ENCODE data around the gene CUL3. TPM values are rescaled to one million over a fixed set of nuclear protein-coding genes. Genes with fewer than 3 reads are reported as not detected.

CUL3 gene
- total RNA-seq, 2 experiments from 2014 or later = 50.6 to 155 TPM

DNA sequence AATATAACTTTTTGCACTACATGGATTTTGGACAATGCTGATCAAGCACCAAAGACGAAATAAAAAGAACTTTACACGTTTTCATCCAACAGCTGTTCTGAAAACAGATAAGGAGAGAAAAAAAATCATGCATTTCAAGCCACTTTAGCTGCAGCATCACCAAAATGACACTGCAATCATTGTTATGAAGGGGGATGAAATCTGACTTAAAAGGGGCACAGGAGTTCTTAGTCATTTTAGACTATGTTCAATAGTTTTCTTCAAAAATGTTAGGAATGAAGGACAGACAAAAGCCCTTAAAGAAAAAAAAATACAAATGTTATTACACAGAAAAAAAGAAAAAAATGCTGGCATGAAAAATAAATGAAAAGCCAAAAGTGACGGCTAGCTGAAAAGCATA lies 71.2 kb downstream of the CUL3 start:
- no TSS peak for BruUV-seq (replicated peaks)
- no peak overlapping the region for H3K27ac ChIP-seq (ENCODE audit: low read depth, low read length, poor library complexity, severe bottlenecking)
- ChIA-PET POLR2A (interaction anchor here (0.7 to 1.5 kb wide), 4 partner anchors 12 to 72 kb away, joined by 3 to 7 read pairs (median 4); partner anchors contain the start of gene CUL3), CTCF (ENCODE audit: unreplicated experiment) (no interaction called here)
- peaks cover 20% of the 10 kb centered on the region for H3K4me1 ChIP-seq (ENCODE audit: insufficient read depth, low read length, poor library complexity, severe bottlenecking)
- H4K20me1 ChIP-seq (ENCODE audit: insufficient read depth, low read length) = no peaks in the 10 kb centered on the region
- no peaks in the 10 kb centered on the region for H3K9me3 ChIP-seq (ENCODE audit: low read length)
- peaks cover 86% of the 10 kb centered on the region for H3K36me3 ChIP-seq (ENCODE audit: insufficient read depth, low read length)
- H2AFZ ChIP-seq (ENCODE audit: low read length) = no peak overlapping the region
- intact Hi-C loops (cut with micrococcal nuclease; ENCODE audit: unreplicated experiment) = no loop called here
- peaks cover 91% of the 10 kb centered on the region for H3K79me2 ChIP-seq (ENCODE audit: insufficient read depth, low read depth, low read length)
- no peaks in the 10 kb centered on the region for H3K9me2 ChIP-seq (ENCODE audit: insufficient read depth, low read length)
- no peak overlapping the region for H3K4me3 ChIP-seq (ENCODE audit: low read depth, low read length, poor library complexity, severe bottlenecking)
- no peak for TF ChIP-seq EZH2phosphoT487 (IDR thresholded peaks at IDR 0.05; ENCODE audit: borderline replicate concordance, low read depth, low read length)
- TF ChIP-seq, protein P1, sequence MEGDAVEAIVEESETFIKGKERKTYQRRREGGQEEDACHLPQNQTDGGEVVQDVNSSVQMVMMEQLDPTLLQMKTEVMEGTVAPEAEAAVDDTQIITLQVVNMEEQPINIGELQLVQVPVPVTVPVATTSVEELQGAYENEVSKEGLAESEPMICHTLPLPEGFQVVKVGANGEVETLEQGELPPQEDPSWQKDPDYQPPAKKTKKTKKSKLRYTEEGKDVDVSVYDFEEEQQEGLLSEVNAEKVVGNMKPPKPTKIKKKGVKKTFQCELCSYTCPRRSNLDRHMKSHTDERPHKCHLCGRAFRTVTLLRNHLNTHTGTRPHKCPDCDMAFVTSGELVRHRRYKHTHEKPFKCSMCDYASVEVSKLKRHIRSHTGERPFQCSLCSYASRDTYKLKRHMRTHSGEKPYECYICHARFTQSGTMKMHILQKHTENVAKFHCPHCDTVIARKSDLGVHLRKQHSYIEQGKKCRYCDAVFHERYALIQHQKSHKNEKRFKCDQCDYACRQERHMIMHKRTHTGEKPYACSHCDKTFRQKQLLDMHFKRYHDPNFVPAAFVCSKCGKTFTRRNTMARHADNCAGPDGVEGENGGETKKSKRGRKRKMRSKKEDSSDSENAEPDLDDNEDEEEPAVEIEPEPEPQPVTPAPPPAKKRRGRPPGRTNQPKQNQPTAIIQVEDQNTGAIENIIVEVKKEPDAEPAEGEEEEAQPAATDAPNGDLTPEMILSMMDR (conservative IDR thresholded peaks at IDR 0.05; ENCODE audit: low read length) = no peak
- no peak for DNase-seq (ENCODE audit: low spot score)
- H3K4me2 ChIP-seq (ENCODE audit: low read length) = no peak overlapping the region

DNA sequence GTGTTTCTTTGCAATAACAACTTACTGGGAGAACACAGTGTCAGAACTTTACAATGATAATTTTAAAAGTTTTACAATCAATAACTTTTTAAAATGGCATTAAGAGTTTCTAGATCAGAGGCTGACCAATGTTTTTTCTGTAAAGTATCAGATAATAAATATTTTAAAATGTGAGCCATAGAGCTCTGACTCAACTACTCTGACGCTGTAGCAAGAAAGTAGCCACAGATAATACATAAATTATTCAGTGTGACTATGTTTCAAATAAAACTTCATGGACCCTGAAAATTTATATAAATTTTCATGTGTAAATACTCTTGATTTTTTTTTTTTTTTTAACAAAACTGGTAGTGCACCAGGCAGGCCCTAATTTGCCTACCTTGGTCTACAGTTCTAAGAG lies 77.4 kb downstream of the CUL3 start:
- Histone ChIP-seq H3K9me2 (ENCODE audit: insufficient read depth, low read length) (no peaks in the 10 kb centered on the region), H3K27ac (ENCODE audit: low read depth, low read length, poor library complexity, severe bottlenecking) (no peak overlapping the region), H3K4me1 (ENCODE audit: insufficient read depth, low read length, poor library complexity, severe bottlenecking) (no peaks in the 10 kb centered on the region), H3K79me2 (ENCODE audit: insufficient read depth, low read depth, low read length) (peaks cover 55% of the 10 kb centered on the region; the same call in 1 of the 2 replicates), H3K4me3 (ENCODE audit: low read depth, low read length, poor library complexity, severe bottlenecking) (no peak overlapping the region), H3K36me3 (ENCODE audit: insufficient read depth, low read length) (peaks cover 98% of the 10 kb centered on the region), H3K9me3 (ENCODE audit: low read length) (no peaks in the 10 kb centered on the region), H3K4me2 (ENCODE audit: low read length) (no peak overlapping the region), H4K20me1 (ENCODE audit: insufficient read depth, low read length) (no peaks in the 10 kb centered on the region), H2AFZ (ENCODE audit: low read length) (no peak overlapping the region)
- intact Hi-C loops (cut with micrococcal nuclease; ENCODE audit: unreplicated experiment) = no loop called here
- no peak for DNase-seq (ENCODE audit: low spot score)
- no TSS peak for BruUV-seq (replicated peaks)
- ChIA-PET POLR2A (interaction anchor here (0.6 to 4.8 kb wide), 5 partner anchors 13 to 196 kb away, joined by 3 to 48 read pairs (median 4); no protein-coding TSS in a partner anchor), CTCF (ENCODE audit: unreplicated experiment) (no interaction called here)
- no peak for TF ChIP-seq EZH2phosphoT487 (IDR thresholded peaks at IDR 0.05; ENCODE audit: borderline replicate concordance, low read depth, low read length)
- TF ChIP-seq, protein P1 (conservative IDR thresholded peaks at IDR 0.05; ENCODE audit: low read length) = no peak

DNA sequence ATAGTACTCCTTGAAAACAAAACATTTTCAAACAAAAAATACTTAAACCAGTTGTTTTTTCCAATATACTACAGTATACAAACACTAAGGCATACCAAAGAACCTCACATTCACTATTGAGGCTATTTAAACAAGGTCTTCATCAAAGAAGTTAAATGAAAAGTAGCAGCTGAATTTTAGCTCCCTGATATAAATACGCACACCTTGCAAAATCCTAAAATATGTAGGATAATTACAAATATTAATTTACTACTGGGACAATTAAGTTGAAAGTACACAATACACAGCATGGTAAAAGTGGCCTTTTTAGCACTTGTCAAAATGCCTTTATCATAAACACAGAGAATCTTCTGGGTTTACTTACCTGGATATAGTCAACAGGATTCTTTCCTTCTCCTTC lies 78.7 kb downstream of the CUL3 start:
- Histone ChIP-seq H3K36me3 (ENCODE audit: insufficient read depth, low read length) (peaks cover 100% of the 10 kb centered on the region), H3K4me1 (ENCODE audit: insufficient read depth, low read length, poor library complexity, severe bottlenecking) (no peaks in the 10 kb centered on the region), H3K9me3 (ENCODE audit: low read length) (no peaks in the 10 kb centered on the region), H3K27ac (ENCODE audit: low read depth, low read length, poor library complexity, severe bottlenecking) (no peak overlapping the region), H3K9me2 (ENCODE audit: insufficient read depth, low read length) (no peaks in the 10 kb centered on the region), H3K79me2 (ENCODE audit: insufficient read depth, low read depth, low read length) (peaks cover 55% of the 10 kb centered on the region), H3K4me2 (ENCODE audit: low read length) (no peak overlapping the region), H2AFZ (ENCODE audit: low read length) (no peak overlapping the region), H4K20me1 (ENCODE audit: insufficient read depth, low read length) (no peaks in the 10 kb centered on the region), H3K4me3 (ENCODE audit: low read depth, low read length, poor library complexity, severe bottlenecking) (no peak overlapping the region)
- intact Hi-C loops (cut with micrococcal nuclease; ENCODE audit: unreplicated experiment) = no loop called here
- CTCF ChIA-PET (ENCODE audit: unreplicated experiment) = no interaction called here
- no TSS peak for BruUV-seq (replicated peaks)
- DNase-seq (ENCODE audit: low spot score) = no peak
- TF ChIP-seq EZH2phosphoT487 (IDR thresholded peaks at IDR 0.05; ENCODE audit: borderline replicate concordance, low read depth, low read length) = no peak
- TF ChIP-seq, protein P1 (conservative IDR thresholded peaks at IDR 0.05; ENCODE audit: low read length) = no peak
- POLR2A ChIA-PET = interaction anchor here (0.8 to 2.6 kb wide), 9 partner anchors 9 to 69 kb away, joined by 3 to 12 read pairs (median 3); no protein-coding TSS in a partner anchor
